Activated T-cell treated with anti-CD3 and anti-CD28 coated beads, Interleukin-2, amount 50 U/mL, for 48 hours (primary cell): ENCODE data around the gene KIFBP.
A peak's percentile ranks its signal among the peaks of the same experiment; 100 is the strongest.
"Not testable (repeated sequence)": the region's sequence is repeated elsewhere in the genome, so short reads cannot be mapped to it uniquely, and the experiment has no call there.

Experiments
- DNase-seq, 2 experiments: peaks; one replicate each; pipeline ENCODE4 v3.0.0-alpha.2; 2020

Gene KIFBP

DNA sequence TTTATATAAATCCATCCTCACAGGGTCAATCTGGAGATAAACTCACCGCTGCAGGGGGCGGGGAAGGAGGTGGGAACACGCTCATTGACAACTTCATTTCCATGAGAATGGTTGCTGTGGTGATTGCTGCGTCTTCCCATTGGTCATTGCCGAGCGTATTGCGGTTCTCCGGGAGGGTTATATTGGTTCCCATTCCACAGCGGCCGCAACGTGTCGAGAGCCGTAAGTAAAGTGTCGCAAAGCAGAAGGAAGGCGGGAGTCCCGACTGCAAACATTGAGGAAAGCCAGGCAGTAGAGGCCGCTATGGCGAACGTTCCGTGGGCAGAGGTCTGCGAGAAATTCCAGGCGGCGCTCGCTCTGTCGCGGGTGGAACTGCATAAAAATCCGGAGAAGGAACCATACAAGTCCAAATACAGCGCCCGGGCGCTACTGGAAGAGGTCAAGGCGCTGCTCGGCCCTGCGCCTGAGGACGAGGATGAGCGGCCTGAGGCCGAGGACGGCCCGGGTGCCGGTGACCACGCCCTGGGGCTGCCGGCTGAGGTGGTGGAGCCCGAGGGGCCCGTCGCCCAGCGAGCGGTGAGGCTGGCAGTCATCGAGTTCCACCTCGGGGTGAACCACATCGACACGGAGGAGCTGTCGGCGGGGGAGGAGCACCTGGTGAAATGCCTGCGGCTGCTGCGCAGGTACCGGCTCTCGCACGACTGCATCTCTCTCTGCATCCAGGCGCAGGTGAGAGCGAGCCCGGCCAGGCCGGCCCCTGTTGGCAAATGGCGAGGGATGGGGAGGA is at the start of gene KIFBP:
Gene KIFBP, plus strand, starts transcription at position 274 of the 787 bp plus-strand sequence. Its CDS starts 30 bp downstream, at position 304.
- DNase-seq, result peak; percentile 88 to 89

GRCh38 chr10:68938884-68939283 is 49.7 kb upstream of the KIFBP start:
- no peak for DNase-seq

DNA sequence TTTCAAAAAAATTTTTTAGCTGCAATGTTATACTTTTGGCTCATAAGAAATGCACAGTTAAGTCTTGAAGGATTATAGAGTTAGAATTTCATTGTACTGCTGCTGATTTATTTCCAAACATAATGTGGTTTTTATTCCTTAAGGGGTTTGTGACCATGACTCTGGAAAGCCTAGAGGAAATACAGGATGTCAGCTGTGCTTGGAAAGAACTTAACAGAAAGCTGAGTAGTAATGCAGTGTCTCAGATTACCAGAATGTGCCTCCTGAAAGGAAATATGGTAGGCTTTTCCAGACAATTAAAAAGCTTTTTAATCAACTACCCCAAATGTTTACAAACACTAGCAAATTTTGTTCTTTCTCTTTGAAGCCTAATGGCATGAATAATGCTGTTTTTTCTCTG is 47.7 kb upstream of the KIFBP start:
- not testable (repeated sequence) for DNase-seq

GRCh38 chr10:68950598-68950997 is 38.0 kb upstream of the KIFBP start:
- no peak for DNase-seq

- no peak for DNase-seq
Measured at GRCh38 chr10:68954904-68955303, 33.7 kb upstream of the KIFBP start.

DNA sequence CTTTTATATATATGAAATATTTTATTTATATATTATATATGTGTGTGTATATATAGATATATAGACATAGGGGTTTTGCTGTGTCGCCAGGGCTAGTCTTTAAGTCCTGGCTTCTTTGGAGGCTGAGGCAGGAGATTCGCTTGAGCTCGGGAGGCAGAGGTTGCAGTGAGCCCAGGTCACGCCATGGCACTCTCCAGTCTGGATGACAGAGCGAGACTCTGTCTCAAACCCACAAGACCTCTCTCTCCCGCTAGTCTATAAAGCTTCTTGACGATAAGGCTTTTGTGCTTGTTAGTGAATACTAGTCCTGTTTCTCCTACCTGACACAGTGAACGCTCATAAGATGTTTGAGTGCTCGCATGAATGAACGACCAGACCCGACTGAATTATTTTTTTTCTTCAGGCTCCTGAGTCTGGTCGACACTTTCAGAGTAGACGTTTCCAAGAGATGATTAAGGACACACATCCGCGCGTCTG is 33.2 kb upstream of the KIFBP start:
- no peak for DNase-seq

GRCh38 chr10:68955832-68956532 is 32.6 kb upstream of the KIFBP start, which contains the start of gene DDX21:
Gene DDX21, plus strand, starts transcription at chr10:68956170. Its CDS starts 56 bp downstream, at chr10:68956226.
- peak; percentile 90 to 91 for DNase-seq

GRCh38 chr10:68957284-68957615 is 31.4 kb upstream of the KIFBP start:
- no peak for DNase-seq

- no peak for DNase-seq
Measured at GRCh38 chr10:68957654-68958053, 30.9 kb upstream of the KIFBP start.

DNA sequence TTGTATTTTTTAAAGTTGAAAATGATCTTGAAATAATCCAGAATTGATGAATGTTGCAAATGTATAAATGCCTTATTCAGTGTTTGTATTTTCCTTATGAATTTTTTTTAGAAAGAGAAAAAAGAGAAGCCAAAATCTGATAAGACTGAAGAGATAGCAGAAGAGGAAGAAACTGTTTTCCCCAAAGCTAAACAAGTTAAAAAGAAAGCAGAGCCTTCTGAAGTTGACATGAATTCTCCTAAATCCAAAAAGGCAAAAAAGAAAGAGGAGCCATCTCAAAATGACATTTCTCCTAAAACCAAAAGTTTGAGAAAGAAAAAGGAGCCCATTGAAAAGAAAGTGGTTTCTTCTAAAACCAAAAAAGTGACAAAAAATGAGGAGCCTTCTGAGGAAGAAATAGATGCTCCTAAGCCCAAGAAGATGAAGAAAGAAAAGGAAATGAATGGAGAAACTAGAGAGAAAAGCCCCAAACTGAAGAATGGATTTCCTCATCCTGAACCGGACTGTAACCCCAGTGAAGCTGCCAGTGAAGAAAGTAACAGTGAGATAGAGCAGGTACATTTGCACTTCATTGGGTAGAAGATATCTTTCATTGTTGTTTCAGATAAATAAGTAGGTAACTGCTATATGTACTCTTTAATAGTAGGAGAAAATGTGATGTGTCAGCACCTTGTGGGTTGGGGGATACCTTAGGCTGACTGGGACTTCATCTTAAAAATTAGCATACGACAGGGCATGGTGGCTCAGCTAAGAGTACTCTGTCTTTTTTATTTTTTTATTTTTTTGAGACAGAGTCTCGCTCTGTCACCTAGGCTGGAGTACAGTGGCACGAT is 28.7 kb upstream of the KIFBP start:
- DNase-seq, result no peak

DNA sequence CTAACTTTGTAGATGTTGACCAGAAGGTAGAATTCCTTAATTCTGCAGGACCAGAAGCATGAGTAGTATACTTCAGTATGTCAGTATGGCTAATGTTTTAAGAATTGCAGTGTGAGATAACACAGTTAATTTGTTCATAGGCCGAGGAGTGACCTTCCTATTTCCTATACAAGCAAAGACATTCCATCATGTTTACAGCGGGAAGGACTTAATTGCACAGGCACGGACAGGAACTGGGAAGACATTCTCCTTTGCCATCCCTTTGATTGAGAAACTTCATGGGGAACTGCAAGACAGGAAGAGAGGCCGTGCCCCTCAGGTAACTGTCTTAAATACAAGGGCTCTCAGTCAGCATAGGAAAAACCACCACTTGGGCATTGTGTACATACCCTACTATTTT is 25.5 kb upstream of the KIFBP start:
- no peak for DNase-seq

GRCh38 chr10:68973975-68974374 is 14.6 kb upstream of the KIFBP start:
- DNase-seq, result no peak

GRCh38 chr10:68975936-68976473 is 12.6 kb upstream of the KIFBP start:
- not testable (repeated sequence) for DNase-seq

GRCh38 chr10:68979738-68980137 is 8.9 kb upstream of the KIFBP start:
- not testable (repeated sequence) for DNase-seq

GRCh38 chr10:68981074-68981473 is 7.5 kb upstream of the KIFBP start:
- no peak for DNase-seq

DNA sequence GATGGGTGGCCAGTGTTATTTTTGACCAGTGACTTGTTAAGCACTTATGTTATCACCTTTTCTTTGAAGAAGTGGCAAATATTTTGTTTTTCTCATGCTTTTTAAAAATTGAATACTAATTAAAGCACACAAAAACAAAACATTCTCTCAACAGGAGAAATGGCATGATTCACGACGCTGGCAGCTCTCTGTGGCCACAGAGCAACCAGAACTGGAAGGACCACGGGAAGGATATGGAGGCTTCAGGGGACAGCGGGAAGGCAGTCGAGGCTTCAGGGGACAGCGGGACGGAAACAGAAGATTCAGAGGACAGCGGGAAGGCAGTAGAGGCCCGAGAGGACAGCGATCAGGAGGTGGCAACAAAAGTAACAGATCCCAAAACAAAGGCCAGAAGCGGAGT is 6.2 kb upstream of the KIFBP start:
- DNase-seq, result no peak

DNA sequence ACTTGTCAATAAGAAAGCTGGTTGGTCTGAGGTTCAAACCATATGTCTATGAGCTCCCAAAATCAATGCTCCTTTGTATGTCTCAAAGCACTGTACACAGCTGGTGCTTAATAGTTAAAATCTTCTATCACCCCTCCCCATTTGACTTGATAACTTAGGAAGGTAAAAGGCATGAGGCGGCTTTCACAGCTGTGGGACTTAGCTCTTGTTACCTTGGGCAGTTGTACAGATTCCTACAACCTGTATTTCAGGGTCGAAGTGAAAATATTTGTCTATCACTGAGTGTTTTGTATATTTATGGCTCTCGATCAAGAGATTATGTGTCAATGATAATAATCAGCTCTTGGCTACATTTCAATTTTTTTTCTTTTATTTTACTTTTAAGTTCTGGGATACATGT is 992 bp upstream of the KIFBP start:
- DNase-seq, result no peak

- DNase-seq, result no peak
Measured at GRCh38 chr10:68989317-68989990, 851 bp downstream of the KIFBP start.

- DNase-seq, result no peak
Measured at GRCh38 chr10:68992636-68993440, 4.2 kb downstream of the KIFBP start.

GRCh38 chr10:68997211-68997610 is 8.6 kb downstream of the KIFBP start:
- DNase-seq, result no peak

DNA sequence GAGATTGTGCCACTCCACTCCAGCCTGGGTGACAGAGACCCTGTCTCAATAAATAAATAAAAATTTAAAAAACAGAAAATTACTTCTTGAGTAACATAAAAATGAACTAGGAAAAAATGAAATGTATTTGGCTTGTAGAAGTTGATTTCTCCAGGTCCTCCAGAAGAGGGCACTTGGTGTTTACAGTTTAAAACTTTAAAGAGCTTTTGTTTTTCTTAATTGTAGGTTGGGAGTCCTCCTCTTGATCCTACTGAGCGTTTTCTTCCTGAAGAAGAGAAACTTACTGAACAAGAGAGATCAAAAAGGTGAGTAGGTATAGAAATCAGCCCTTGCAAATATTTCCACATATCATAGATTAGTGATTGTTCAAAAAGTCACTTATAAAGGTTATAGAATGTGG is 16.2 kb downstream of the KIFBP start:
- DNase-seq, result no peak
